Astrocyte (in vitro differentiated cells and primary cell): ENCODE results near the gene ZMIZ1.

Experiments
- EZH2 ChIP-seq: IDR thresholded peaks from 2 replicates; pipeline ENCODE4 v1.6.1; 2012; ENCODE audit warnings: mild to moderate bottlenecking, low read length, inconsistent platforms; ENCODE audit not compliant: insufficient read depth
- TF ChIP-seq, protein P1 (sequence below): IDR thresholded peaks from 2 replicates; pipeline ENCODE4 v1.5.1; 2011; ENCODE audit warnings: low read depth, mild to moderate bottlenecking, inconsistent platforms, low read length, moderate library complexity; ENCODE audit not compliant: insufficient read depth

DNA sequence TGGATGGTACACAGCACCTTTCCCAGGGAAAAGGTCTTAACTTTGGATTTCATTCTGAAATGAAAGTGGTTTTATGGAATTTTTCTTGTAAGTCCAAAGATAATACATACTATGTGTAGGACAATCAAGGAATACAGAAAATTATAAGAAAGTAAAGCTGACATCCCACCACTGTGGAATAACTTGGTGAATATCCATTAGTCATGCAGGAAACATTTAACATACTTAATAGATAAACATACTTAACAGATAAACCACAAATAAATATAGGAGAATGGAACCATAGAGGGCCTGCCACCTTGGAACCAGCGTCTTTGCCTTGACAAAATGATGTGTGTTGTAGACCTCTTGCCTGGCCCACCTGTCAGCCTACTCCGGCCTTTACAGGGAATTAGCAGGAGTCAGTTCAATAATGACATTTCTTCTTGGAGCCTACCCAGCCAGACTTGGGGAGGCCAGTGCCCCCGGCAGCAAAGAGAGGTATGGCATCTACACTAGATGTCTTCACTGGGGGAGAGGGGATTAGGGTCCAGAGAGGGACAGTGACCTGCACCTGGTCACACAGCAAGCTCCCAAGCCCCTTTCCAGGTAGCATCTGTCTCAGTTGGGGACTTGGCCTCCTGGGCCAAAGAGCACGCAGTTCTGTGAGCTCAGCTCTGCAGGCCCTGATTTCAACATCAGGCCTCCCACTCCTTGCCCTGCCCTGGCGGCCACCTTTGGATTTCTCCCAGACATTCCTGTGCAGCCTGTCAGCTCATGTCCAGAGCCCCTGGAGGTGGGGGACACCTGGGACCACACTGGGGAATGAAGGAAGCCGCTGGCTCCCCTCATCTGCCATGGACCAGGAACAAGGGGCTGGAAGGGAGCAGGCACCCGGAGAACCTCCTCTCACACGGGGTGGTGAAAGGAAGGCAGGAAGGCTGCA, 165.9 kb downstream of the ZMIZ1 start:
- TF ChIP-seq, protein P1, sequence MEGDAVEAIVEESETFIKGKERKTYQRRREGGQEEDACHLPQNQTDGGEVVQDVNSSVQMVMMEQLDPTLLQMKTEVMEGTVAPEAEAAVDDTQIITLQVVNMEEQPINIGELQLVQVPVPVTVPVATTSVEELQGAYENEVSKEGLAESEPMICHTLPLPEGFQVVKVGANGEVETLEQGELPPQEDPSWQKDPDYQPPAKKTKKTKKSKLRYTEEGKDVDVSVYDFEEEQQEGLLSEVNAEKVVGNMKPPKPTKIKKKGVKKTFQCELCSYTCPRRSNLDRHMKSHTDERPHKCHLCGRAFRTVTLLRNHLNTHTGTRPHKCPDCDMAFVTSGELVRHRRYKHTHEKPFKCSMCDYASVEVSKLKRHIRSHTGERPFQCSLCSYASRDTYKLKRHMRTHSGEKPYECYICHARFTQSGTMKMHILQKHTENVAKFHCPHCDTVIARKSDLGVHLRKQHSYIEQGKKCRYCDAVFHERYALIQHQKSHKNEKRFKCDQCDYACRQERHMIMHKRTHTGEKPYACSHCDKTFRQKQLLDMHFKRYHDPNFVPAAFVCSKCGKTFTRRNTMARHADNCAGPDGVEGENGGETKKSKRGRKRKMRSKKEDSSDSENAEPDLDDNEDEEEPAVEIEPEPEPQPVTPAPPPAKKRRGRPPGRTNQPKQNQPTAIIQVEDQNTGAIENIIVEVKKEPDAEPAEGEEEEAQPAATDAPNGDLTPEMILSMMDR: no peak
- no peak for TF ChIP-seq EZH2
